Activated CD4-positive, alpha-beta T cell treated with anti-CD3 and anti-CD28 coated beads, Interleukin-2, amount 50 U/mL, for 1 hour (primary cell): Measurements from ENCODE around the gene CCDC122.

ENCODE experiments used
- DNase-seq: peaks from one replicate; pipeline ENCODE4 v3.0.0-alpha.2; 2020

The CCDC122 gene

GRCh38 chr13:43799191-43799590 is 80.3 kb downstream of the CCDC122 start:
- no peak for DNase-seq

DNA sequence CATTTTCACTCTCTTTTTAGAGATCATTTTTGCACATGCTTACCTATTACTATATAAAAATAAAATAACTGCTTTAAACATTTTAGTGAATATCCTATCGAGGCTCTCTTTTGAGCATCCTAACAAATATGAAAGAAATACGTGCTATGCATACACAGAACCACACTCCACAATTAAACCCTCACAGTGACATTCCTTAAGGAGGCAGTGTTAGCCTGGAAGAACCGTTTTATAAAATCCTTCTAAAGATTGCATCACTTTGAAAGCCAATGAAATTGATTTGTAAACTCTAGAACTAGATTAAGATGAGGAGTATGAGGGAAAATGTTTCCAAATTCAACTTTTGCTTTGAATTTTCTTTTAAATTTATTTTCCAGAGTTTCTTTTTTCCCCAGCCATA is 81.7 kb downstream of the CCDC122 start:
- no peak for DNase-seq

GRCh38 chr13:43797159-43797558 is 82.4 kb downstream of the CCDC122 start:
- no peak for DNase-seq

DNA sequence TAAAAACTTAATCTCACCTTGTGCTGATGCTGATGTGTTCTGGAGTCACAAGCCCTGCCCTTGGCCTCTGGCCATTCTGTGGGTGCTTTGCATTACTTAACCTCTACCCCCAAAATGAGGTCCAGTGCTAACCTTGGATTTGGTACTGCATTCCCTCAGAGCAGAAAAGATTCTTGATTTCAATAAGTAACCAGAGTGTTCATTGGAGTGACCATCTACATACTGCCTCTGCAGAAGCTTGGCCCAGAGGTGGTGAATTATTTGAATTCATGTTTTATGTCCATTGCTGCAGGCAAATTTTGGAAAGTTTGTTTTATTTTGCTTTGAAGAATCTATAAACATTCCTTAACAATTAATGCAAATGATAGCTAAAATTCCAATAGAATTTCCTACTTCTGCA is 85.1 kb downstream of the CCDC122 start:
- no peak for DNase-seq

DNA sequence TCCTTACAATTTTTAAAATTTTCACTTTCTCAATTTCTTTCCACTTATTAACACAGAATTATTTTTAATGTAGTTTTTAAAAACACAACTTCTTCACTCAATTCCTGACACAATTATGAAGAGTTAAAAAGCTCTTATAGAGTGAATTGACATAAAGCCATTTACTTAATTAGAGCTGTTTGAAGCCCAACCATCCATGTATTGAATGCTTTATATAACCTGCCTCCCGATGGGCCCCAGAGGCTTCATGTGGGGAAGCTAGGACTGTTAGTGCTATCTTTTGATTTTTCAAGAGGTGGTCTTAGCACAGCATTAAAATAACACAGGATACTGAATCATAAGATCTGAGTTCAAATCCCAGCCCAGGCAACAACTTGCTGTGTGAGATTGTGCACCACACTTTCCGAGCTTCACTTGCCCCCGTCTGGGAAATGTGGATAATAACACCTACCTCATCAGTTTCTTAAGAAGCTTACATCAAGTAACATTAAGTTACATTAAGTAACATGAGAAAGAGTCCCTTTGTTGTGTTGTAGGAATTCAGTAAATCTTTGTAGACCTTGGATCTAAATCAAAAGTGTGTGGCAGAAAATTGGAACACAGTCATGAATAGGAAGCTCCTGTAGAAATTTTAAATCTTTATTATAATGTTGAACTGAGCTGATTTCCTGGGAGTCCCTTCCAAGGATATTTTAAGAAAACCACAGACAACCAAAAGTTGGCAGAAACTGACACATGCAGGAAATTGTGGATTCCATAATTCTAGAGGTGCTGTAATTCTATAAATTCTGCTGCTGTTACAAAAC is 87.3 kb downstream of the CCDC122 start:
- no peak for DNase-seq

DNA sequence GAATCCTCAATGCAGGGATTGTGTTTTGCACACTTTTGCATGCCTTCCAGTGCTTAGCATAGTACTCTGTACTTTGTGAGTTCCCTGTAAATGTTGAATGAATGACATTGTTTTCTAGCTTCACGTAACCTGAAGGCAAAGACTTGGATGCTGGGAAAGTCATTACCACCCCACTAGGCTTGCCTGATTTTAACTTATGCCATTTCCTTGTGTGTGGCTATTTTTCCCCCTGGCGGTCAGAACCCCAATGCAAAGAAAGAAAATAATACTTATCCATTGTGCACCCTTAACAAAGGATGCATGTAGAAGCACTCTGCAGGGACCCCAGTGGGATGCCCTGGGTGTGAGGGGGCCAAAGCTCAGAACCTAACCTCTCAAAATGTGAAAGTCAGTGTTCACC is 91.5 kb downstream of the CCDC122 start:
- no peak for DNase-seq

GRCh38 chr13:43787518-43787891 is 92.0 kb downstream of the CCDC122 start:
- DNase-seq, result no peak

GRCh38 chr13:43786766-43787517 is 92.6 kb downstream of the CCDC122 start, which contains the start of gene ENOX1:
Gene ENOX1 (minus strand): TSS chr13:43786972.
- no peak for DNase-seq

DNA sequence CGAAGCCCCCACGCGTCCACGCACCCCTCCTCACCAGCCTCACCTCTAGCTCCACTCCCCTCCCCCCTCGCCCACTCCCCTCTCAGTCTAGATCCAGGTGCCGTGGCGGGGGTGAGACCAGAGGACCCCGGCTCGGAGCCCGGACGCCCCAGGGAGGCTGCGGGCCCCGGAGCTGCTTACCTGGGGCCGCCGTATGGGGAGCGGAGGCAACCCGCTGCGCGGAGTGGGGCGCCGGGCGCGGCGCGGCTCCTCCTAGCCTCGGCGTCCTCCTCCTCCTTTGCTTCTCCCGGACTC is 93.1 kb downstream of the CCDC122 start:
- no peak for DNase-seq
